AG10803 (cell line): ENCODE results near the gene FBXO8.

Experiments used
- DNase-seq: peaks from one replicate; pipeline ENCODE4 v3.0.0; 2010; ENCODE audit warnings: low read depth
- H3K4me3 ChIP-seq: 2 replicates; pipeline ENCODE4 v1.5.1; 2011; ENCODE audit warnings: mild to moderate bottlenecking, low read length, control low read depth
- CTCF ChIP-seq: conservative IDR thresholded peaks from 2 replicates; pipeline ENCODE4 v1.5.1; 2011; ENCODE audit warnings: mild to moderate bottlenecking, low read length, control low read depth, inconsistent platforms

Gene FBXO8

GRCh38 chr4:174284487-174284886, 1.0 kb upstream of the FBXO8 start:
- peak overlapping the region; percentile 82 for H3K4me3 ChIP-seq
- DNase-seq: no peak
- no peak for TF ChIP-seq CTCF

- peak; percentile 93 for DNase-seq
- peak overlapping the region; percentile 82 for H3K4me3 ChIP-seq
- TF ChIP-seq CTCF: no peak
Observed at GRCh38 chr4:174282836-174283506, 496 bp downstream of the FBXO8 start.

- H3K4me3 ChIP-seq: no peak overlapping the region
- DNase-seq: no peak
- no peak for TF ChIP-seq CTCF
Observed at GRCh38 chr4:174281901-174282300, 1.6 kb downstream of the FBXO8 start.

GRCh38 chr4:174281182-174281737, 2.2 kb downstream of the FBXO8 start:
- no peak overlapping the region for H3K4me3 ChIP-seq
- no peak for TF ChIP-seq CTCF
- DNase-seq: no peak

GRCh38 chr4:174279433-174280155, 3.9 kb downstream of the FBXO8 start:
- no peak for TF ChIP-seq CTCF
- no peak for DNase-seq
- H3K4me3 ChIP-seq: no peak overlapping the region

GRCh38 chr4:174278467-174278866, 5.0 kb downstream of the FBXO8 start:
- no peak for TF ChIP-seq CTCF
- no peak for DNase-seq
- H3K4me3 ChIP-seq: no peak overlapping the region

- no peak overlapping the region for H3K4me3 ChIP-seq
- TF ChIP-seq CTCF: no peak
- no peak for DNase-seq
Observed at GRCh38 chr4:174277433-174277832, 6.0 kb downstream of the FBXO8 start.
